ENCODE results near the gene TSPEAR. TPM values are rescaled to one million over a fixed set of nuclear protein-coding genes. Genes with fewer than 3 reads are reported as not detected.

The TSPEAR gene
- total RNA-seq, 4 donors from 2014 or later = under 0.01 to 0.23 TPM; not detected in 2

GRCh38 chr21:44530903-44531605 is 180.3 kb downstream of the TSPEAR start:
- Histone ChIP-seq H3K36me3 (no peaks in the 10 kb centered on the region), H3K27me3 (peaks cover 0 to 51% (median 0%) of the 10 kb centered on the region in 4 donors), H3K27ac (replicated peaks in 1 of 4) (no peak overlapping the region), H3K4me3 (no peak overlapping the region), H3K4me1 (no peaks in the 10 kb centered on the region), H3K9me3 (no peaks in the 10 kb centered on the region)
- 87% methylated on average over 14 of the region's 23 CpGs for WGBS
- intact Hi-C loops (cut with DNase I) = no loop called here
- TF ChIP-seq POLR2AphosphoS5 (IDR thresholded peaks at IDR 0.05) = no peak
- no peak for TF ChIP-seq POLR2A (IDR thresholded peaks at IDR 0.05; ENCODE audit: low read depth)
- no peak for TF ChIP-seq EP300 (IDR thresholded peaks at IDR 0.05)
- no peak for TF ChIP-seq CTCF (IDR thresholded peaks at IDR 0.05)
- no peak for DNase-seq (ENCODE audit: extremely low spot score)

GRCh38 chr21:44530221-44530902 is 181.0 kb downstream of the TSPEAR start:
- 90% methylated on average over 7 of the region's 7 CpGs for WGBS
- no peak overlapping the region for H3K4me3 ChIP-seq
- peaks cover 0 to 51% (median 0%) of the 10 kb centered on the region in 4 donors for H3K27me3 ChIP-seq
- no peak overlapping the region for H3K27ac ChIP-seq (replicated peaks in 1 of 4)
- intact Hi-C loops (cut with DNase I) = no loop called here
- DNase-seq (ENCODE audit: extremely low spot score) = no peak
- H3K4me1 ChIP-seq = no peaks in the 10 kb centered on the region
- no peaks in the 10 kb centered on the region for H3K36me3 ChIP-seq
- TF ChIP-seq CTCF (IDR thresholded peaks at IDR 0.05) = no peak
- TF ChIP-seq POLR2AphosphoS5 (IDR thresholded peaks at IDR 0.05) = no peak
- no peak for TF ChIP-seq EP300 (IDR thresholded peaks at IDR 0.05)
- no peak for TF ChIP-seq POLR2A (IDR thresholded peaks at IDR 0.05; ENCODE audit: low read depth)
- no peaks in the 10 kb centered on the region for H3K9me3 ChIP-seq

GRCh38 chr21:44529503-44530125 is 181.8 kb downstream of the TSPEAR start:
- intact Hi-C loops (cut with DNase I) = no loop called here
- H3K4me3 ChIP-seq = no peak overlapping the region
- H3K27me3 ChIP-seq = peaks cover 0 to 51% (median 0%) of the 10 kb centered on the region in 4 donors
- no peak overlapping the region for H3K27ac ChIP-seq (replicated peaks in 1 of 4)
- no peaks in the 10 kb centered on the region for H3K4me1 ChIP-seq
- H3K9me3 ChIP-seq = no peaks in the 10 kb centered on the region
- DNase-seq (ENCODE audit: extremely low spot score) = no peak
- WGBS = 80% methylated on average over 18 of the region's 23 CpGs
- no peaks in the 10 kb centered on the region for H3K36me3 ChIP-seq
- TF ChIP-seq EP300 (IDR thresholded peaks at IDR 0.05) = no peak
- TF ChIP-seq CTCF (IDR thresholded peaks at IDR 0.05) = no peak
- TF ChIP-seq POLR2A (IDR thresholded peaks at IDR 0.05; ENCODE audit: low read depth) = no peak
- no peak for TF ChIP-seq POLR2AphosphoS5 (IDR thresholded peaks at IDR 0.05)

- Histone ChIP-seq H3K9me3 (no peaks in the 10 kb centered on the region), H3K36me3 (no peaks in the 10 kb centered on the region), H3K4me1 (no peaks in the 10 kb centered on the region), H3K4me3 (no peak overlapping the region), H3K27ac (replicated peaks in 1 of 4) (no peak overlapping the region), H3K27me3 (peaks cover 0 to 51% (median 0%) of the 10 kb centered on the region in 4 donors)
- no peak for TF ChIP-seq POLR2AphosphoS5 (IDR thresholded peaks at IDR 0.05)
- 90% methylated on average over 17 of the region's 17 CpGs for WGBS
- intact Hi-C loops (cut with DNase I) = no loop called here
- no peak for DNase-seq (ENCODE audit: extremely low spot score)
Observed at GRCh38 chr21:44529011-44529421, 182.4 kb downstream of the TSPEAR start.

- Histone ChIP-seq H3K4me1 (no peaks in the 10 kb centered on the region), H3K27me3 (peaks cover 0 to 48% (median 0%) of the 10 kb centered on the region in 4 donors), H3K36me3 (no peaks in the 10 kb centered on the region), H3K4me3 (no peak overlapping the region), H3K9me3 (no peaks in the 10 kb centered on the region), H3K27ac (replicated peaks in 1 of 4) (no peak overlapping the region)
- TF ChIP-seq EP300 (IDR thresholded peaks at IDR 0.05) (no peak), POLR2A (IDR thresholded peaks at IDR 0.05; ENCODE audit: low read depth) (no peak), POLR2AphosphoS5 (IDR thresholded peaks at IDR 0.05) (no peak), CTCF (IDR thresholded peaks at IDR 0.05) (no peak)
- intact Hi-C loops (cut with DNase I) = no loop called here
- no peak for DNase-seq (ENCODE audit: extremely low spot score)
- WGBS = no CpG with 5 or more reads among the region's 10 CpGs
Observed at GRCh38 chr21:44528634-44528995, 182.8 kb downstream of the TSPEAR start.
